Measurements from ENCODE around the gene SPATS2L. TPM values are rescaled to one million over a fixed set of nuclear protein-coding genes. Genes with fewer than 3 reads are reported as not detected.
A peak's percentile ranks its signal among the peaks of the same experiment; 100 is the strongest.

SPATS2L gene
- polyA plus RNA-seq, 3 donors = 126 to 137 (median 136) TPM

DNA sequence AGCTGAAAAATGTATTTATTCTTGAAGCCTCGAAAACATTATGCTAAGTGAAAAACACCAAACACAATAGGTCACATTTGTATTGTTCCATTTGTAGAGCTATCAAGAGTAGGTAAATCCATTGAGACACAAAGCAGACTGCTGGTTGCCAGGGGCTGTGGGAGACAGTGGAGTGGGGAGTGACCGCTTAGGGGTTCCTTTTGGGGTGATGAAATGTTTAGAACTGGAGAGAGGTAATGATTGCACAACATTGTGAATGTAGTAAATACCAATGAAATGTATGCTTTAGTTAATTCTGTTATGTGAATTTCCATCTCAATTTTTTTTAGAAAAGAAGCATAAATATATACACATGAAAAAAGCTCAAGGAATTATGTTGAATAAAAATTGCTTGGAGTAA lies 187.6 kb downstream of the SPATS2L start:
- no peak for DNase-seq

DNA sequence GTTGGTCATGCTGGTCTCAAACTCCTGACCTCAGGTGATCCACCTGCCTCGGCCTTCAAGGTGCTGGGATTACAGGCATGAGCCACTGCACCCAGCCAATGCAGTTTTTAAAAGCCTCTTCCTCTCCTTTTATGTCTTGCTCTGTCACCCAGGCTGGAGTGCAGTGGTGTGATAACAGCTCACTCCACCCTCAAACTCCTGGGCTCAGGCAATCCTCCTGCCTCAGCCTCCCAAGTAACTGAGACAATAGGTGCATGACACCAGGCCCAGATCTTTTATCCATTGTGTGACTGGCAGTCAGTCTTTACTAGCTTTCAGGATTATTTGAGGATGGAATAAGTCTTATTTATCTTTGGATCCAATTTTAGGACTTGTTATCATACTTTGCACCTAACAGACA lies 190.2 kb downstream of the SPATS2L start:
- DNase-seq = no peak

- DNase-seq = no peak
Measured at GRCh38 chr2:200498402-200499162, 192.1 kb downstream of the SPATS2L start.

- no peak for DNase-seq
Measured at GRCh38 chr2:200502196-200502595, 195.7 kb downstream of the SPATS2L start.

- no peak for DNase-seq
Measured at GRCh38 chr2:200506679-200507078, 200.2 kb downstream of the SPATS2L start.

GRCh38 chr2:200507179-200507578 lies 200.7 kb downstream of the SPATS2L start:
- no peak for DNase-seq

- DNase-seq = no peak
Measured at GRCh38 chr2:200509235-200509611, 202.7 kb downstream of the SPATS2L start.

GRCh38 chr2:200509612-200510433 lies 203.3 kb downstream of the SPATS2L start, which contains the start of gene KCTD18:
TSS of gene KCTD18 (minus strand) at chr2:200510068. CDS start at chr2:200507016, 3,052 bp downstream.
- peak; percentile 86 for DNase-seq

GRCh38 chr2:200515155-200515554 lies 208.7 kb downstream of the SPATS2L start:
- no peak for DNase-seq

GRCh38 chr2:200523158-200523557 lies 216.7 kb downstream of the SPATS2L start:
- no peak for DNase-seq

DNA sequence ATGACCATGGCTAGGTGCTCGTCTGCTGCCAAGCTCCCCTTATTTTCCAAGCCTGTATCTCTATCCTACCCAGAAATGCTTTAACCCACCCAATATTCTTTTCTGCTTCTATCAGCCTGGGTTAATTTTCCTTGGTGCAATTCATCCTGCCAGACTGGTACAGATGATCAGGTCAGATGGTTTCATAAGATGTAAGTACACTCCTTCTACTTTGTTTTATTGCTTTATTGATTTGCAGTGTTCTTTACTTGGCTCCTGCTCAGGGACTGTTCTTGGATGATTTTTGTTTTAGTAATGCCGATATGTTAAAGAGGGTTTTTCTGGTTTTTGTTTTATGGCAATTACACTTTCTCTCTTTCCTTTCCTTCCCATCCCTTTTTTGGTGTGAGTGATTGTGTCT lies 217.1 kb downstream of the SPATS2L start:
- no peak for DNase-seq

GRCh38 chr2:200525066-200525465 lies 218.6 kb downstream of the SPATS2L start:
- no peak for DNase-seq

GRCh38 chr2:200525551-200525881 lies 219.0 kb downstream of the SPATS2L start:
- peak; percentile 10 for DNase-seq

GRCh38 chr2:200525882-200526651 lies 219.6 kb downstream of the SPATS2L start, which contains the start of gene SGO2:
TSS of gene SGO2 (plus strand) at chr2:200526207. CDS start at chr2:200532976, 6,769 bp downstream.
- peak; percentile 92 for DNase-seq

DNA sequence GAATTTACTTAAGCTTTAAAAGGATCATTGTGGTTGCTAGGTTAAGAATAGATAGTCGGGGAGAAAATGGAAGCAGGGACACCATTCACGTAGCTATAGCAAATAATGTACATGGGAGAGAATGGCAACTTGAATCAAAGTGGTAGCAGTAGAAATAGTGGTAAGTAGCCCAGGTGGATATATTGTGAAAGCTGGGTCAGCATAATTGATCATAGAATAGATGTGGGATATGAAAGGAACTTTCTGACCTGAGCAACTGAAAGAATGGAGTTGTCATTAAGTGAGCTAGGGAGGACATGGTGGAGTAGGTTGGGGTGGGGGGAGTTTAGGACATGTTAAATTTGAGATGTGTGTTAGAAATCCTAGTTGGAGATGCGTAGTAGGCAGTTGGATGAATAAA lies 221.7 kb downstream of the SPATS2L start:
- DNase-seq = no peak

Other genes with a start within 250 kb of the SPATS2L start
- 10 to 100 TPM; 14.2 to 17.0 (median 16.2) TPM for gene KCTD18, start 203.4 kb downstream of the SPATS2L start, polyA plus RNA-seq (ENCODE audit: insufficient read length in 3 of 3)
- gene SGO2, start 219.5 kb downstream of the SPATS2L start, polyA plus RNA-seq (ENCODE audit: insufficient read length in 3 of 3) = 10 to 100 TPM; 13.4 to 14.3 (median 13.9) TPM